Neutrophil (primary cell): ENCODE results near the gene NOXO1.

ENCODE experiments used
- H3K27ac ChIP-seq: fragments of 200-600 bp; sonication (generic); 2 replicates; pipeline ENCODE4 v1.5.1; 2016; ENCODE audit warnings: mild to moderate bottlenecking, moderate library complexity
- H3K27me3 ChIP-seq: fragments of 200-600 bp; sonication (generic); 2 replicates; pipeline ENCODE4 v1.6.0; 2016; ENCODE audit warnings: mild to moderate bottlenecking
- H3K36me3 ChIP-seq: fragments of 200-600 bp; sonication (generic); 2 replicates; pipeline ENCODE4 v1.5.1; 2017
- H3K4me1 ChIP-seq, 2 experiments: fragments of 200-600 bp in 1 of 2; sonication (generic) in 1 of 2; 1 replicate in 1 of 2; 2 replicates in 1 of 2; pipeline versions ENCODE4 v1.5.1 to v1.6.1; 2013 to 2016; ENCODE audit warnings: low read depth in 1 of 2, low read length in 1 of 2, mild to moderate bottlenecking in 1 of 2, moderate library complexity in 1 of 2; ENCODE audit not compliant: control insufficient read depth in 1 of 2, insufficient read depth in 1 of 2
- H3K4me3 ChIP-seq, 2 experiments: fragments of 200-600 bp in 1 of 2; sonication (generic) in 1 of 2; 1 replicate in 1 of 2; 2 replicates in 1 of 2; pipeline ENCODE4 v1.5.1; 2013 to 2016; ENCODE audit warnings: low read depth in 1 of 2, low read length in 1 of 2, mild to moderate bottlenecking in 1 of 2, moderate library complexity in 1 of 2
- H3K9me3 ChIP-seq: fragments of 200-600 bp; sonication (generic); 2 replicates; pipeline ENCODE4 v1.5.1; 2016
- CTCF ChIP-seq: fragments of 200-600 bp; sonication (generic); IDR thresholded peaks from 2 replicates; pipeline ENCODE4 v1.5.1; 2016; ENCODE audit warnings: antibody characterized with exemption

NOXO1 gene

GRCh38 chr16:1985466-1986150, 4.3 kb upstream of the NOXO1 start:
- no peaks in the 10 kb centered on the region for H3K36me3 ChIP-seq
- H3K4me3 ChIP-seq, result peak overlapping the region in 1 of 2 experiments; percentile 69
- peaks cover 63% of the 10 kb centered on the region for H3K27me3 ChIP-seq
- H3K9me3 ChIP-seq, result no peaks in the 10 kb centered on the region
- no peak for TF ChIP-seq CTCF
- H3K4me1 ChIP-seq, result peaks cover 24 to 27% of the 10 kb centered on the region in 2 experiments
- no peak overlapping the region for H3K27ac ChIP-seq

- no peak for TF ChIP-seq CTCF
- H3K9me3 ChIP-seq, result no peaks in the 10 kb centered on the region
- H3K36me3 ChIP-seq, result no peaks in the 10 kb centered on the region
- peaks cover 20% of the 10 kb centered on the region in 2 experiments for H3K4me1 ChIP-seq
- H3K27ac ChIP-seq, result peak overlapping the region; percentile 69
- peak overlapping the region; percentile 69 to 78 for H3K4me3 ChIP-seq
- H3K27me3 ChIP-seq, result peaks cover 63% of the 10 kb centered on the region
Measured at GRCh38 chr16:1984347-1985225, 3.3 kb upstream of the NOXO1 start.

GRCh38 chr16:1983544-1984346, 2.5 kb upstream of the NOXO1 start, which contains the start of gene GFER:
TSS of gene GFER (plus strand) at chr16:1984193. CDS start at chr16:1984219, 26 bp downstream.
- peaks cover 20% of the 10 kb centered on the region in 2 experiments for H3K4me1 ChIP-seq
- peak within 1 kb of the TSS; percentile 69 for H3K27ac ChIP-seq
- peak within 1 kb of the TSS; percentile 69 to 78 for H3K4me3 ChIP-seq
- TF ChIP-seq CTCF, result peak; percentile 64
- no peaks in the 10 kb centered on the region for H3K9me3 ChIP-seq
- no peaks in the 10 kb centered on the region for H3K36me3 ChIP-seq
- peaks cover 63% of the 10 kb centered on the region for H3K27me3 ChIP-seq

GRCh38 chr16:1982991-1983543, 1.8 kb upstream of the NOXO1 start:
- Histone ChIP-seq H3K4me3 (peak overlapping the region; percentile 69 to 78), H3K36me3 (peaks cover 3% of the 10 kb centered on the region), H3K9me3 (no peaks in the 10 kb centered on the region), H3K27ac (peak overlapping the region; percentile 69), H3K27me3 (peaks cover 62% of the 10 kb centered on the region), H3K4me1 (peaks cover 20% of the 10 kb centered on the region in 2 experiments)
- no peak for TF ChIP-seq CTCF

GRCh38 chr16:1982013-1982433, 754 bp upstream of the NOXO1 start:
- TF ChIP-seq CTCF, result no peak
- Histone ChIP-seq H3K9me3 (no peaks in the 10 kb centered on the region), H3K4me1 (peaks cover 20% of the 10 kb centered on the region in 2 experiments), H3K4me3 (no peak overlapping the region), H3K27me3 (peaks cover 61% of the 10 kb centered on the region), H3K27ac (no peak overlapping the region), H3K36me3 (peaks cover 14% of the 10 kb centered on the region)
